ENCODE data around the gene IL15.

- no peak for TF ChIP-seq CTCF (conservative IDR thresholded peaks at IDR 0.05 in 1 of 2, IDR thresholded peaks at IDR 0.05 in 1 of 2; ENCODE audit: low read depth in 1 of 2, low read length in 2 of 2)
- TF ChIP-seq EZH2 (IDR thresholded peaks at IDR 0.05; ENCODE audit: low read length, missing control alignments) = no peak
These were observed 33.1 kb downstream of the IL15 start for GRCh38 chr4:141669501-141669900.

Measured in fibroblast of lung (primary cell).